PFSK-1 (cell line): Measurements from ENCODE around the gene IDI2.

Experiments used
- FOXP2 ChIP-seq: optimal IDR thresholded peaks from 2 replicates; pipeline ENCODE3; 2011; ENCODE audit warnings: borderline replicate concordance, control low read depth, inconsistent platforms; ENCODE audit not compliant: insufficient read depth; ENCODE audit errors: extremely low read length, extremely low read depth
- POLR2AphosphoS5 ChIP-seq: IDR thresholded peaks from 2 replicates; pipeline ENCODE4 v1.6.1; 2012; ENCODE audit warnings: low read depth, mild to moderate bottlenecking, control low read depth, low read length, moderate library complexity
- SIN3A ChIP-seq: IDR thresholded peaks from 2 replicates; pipeline ENCODE4 v1.6.1; 2012; ENCODE audit warnings: mild to moderate bottlenecking, low read length, moderate library complexity, borderline replicate concordance; ENCODE audit not compliant: insufficient read depth
- TAF1 ChIP-seq: IDR thresholded peaks from 2 replicates; pipeline ENCODE4 v1.6.1; 2012; ENCODE audit warnings: low read length, control low read depth, borderline replicate concordance; ENCODE audit not compliant: insufficient read depth
- TF ChIP-seq, protein P1 (sequence below), 2 experiments: IDR thresholded peaks; 2 replicates each; pipeline versions ENCODE4 v1.6.1 to v1.8.0; 2011 to 2012; ENCODE audit warnings: low read depth in 2 of 2, low read length in 2 of 2, control low read depth in 1 of 2, inconsistent platforms in 1 of 2, mild to moderate bottlenecking in 1 of 2, moderate library complexity in 1 of 2; ENCODE audit not compliant: insufficient read depth in 1 of 2

Gene IDI2

DNA sequence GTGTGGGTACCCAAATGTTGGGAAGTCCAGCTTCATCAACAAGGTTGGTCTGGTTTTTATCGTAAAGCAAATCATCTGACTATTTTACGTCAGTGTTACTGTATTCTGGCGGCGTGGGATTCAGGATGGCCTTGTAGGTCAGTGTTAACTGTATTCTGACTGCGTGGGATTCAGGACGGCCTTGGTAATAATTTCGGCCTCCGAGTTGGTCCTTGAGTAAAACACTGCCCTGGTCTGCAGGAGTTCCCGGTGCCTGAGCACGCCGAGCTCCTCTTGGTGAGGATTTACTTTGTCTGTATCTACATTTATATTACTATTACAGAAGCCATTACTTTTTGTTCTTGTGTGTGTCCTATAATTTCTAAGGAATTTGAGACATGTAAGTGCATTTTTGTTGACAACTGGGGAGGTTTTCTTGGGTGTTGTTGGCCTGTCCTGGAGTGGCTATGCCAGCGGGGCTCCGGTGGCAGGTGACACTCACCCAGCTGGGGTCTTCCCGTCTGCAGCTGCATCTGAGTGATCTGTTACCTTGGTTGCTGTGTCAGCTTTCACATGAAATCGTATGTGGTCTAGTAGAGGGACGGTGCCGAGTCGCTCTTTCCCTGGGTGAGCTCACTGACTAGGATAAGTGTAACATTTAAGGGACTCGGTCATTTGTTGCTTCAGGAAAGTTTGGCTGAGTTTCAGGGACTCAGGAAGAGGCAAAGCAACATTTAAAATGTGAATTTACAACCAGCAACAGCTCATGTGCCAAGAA is 28.2 kb downstream of the IDI2 start:
- no peak for TF ChIP-seq TAF1
- TF ChIP-seq POLR2AphosphoS5 = no peak
- TF ChIP-seq, protein P1, sequence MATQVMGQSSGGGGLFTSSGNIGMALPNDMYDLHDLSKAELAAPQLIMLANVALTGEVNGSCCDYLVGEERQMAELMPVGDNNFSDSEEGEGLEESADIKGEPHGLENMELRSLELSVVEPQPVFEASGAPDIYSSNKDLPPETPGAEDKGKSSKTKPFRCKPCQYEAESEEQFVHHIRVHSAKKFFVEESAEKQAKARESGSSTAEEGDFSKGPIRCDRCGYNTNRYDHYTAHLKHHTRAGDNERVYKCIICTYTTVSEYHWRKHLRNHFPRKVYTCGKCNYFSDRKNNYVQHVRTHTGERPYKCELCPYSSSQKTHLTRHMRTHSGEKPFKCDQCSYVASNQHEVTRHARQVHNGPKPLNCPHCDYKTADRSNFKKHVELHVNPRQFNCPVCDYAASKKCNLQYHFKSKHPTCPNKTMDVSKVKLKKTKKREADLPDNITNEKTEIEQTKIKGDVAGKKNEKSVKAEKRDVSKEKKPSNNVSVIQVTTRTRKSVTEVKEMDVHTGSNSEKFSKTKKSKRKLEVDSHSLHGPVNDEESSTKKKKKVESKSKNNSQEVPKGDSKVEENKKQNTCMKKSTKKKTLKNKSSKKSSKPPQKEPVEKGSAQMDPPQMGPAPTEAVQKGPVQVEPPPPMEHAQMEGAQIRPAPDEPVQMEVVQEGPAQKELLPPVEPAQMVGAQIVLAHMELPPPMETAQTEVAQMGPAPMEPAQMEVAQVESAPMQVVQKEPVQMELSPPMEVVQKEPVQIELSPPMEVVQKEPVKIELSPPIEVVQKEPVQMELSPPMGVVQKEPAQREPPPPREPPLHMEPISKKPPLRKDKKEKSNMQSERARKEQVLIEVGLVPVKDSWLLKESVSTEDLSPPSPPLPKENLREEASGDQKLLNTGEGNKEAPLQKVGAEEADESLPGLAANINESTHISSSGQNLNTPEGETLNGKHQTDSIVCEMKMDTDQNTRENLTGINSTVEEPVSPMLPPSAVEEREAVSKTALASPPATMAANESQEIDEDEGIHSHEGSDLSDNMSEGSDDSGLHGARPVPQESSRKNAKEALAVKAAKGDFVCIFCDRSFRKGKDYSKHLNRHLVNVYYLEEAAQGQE (IDR thresholded peaks at IDR 0.05; ENCODE audit: insufficient read depth in 1 of 2, low read depth in 2 of 2, low read length in 2 of 2) = no peak
- no peak for TF ChIP-seq FOXP2
- no peak for TF ChIP-seq SIN3A

DNA sequence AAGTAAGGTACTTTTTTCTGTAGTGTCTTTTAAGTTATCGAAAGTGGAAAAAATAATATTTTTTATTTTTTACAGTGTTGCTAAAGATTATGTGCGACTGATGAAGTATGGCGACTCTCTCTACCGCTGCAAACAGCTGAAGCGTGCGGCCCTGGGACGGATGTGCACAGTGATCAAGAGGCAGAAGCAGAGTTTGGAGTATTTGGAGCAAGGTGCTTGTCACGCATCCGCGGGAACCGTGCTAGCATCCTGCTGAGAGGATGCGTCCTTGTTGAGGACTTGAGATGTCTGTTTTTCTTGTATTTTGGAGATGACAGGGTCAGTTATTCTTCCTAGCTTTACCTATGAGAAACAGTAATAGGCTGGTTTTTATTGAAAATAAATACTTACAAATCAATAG is 29.6 kb downstream of the IDI2 start:
- TF ChIP-seq POLR2AphosphoS5 (no peak), FOXP2 (no peak), TAF1 (no peak), SIN3A (no peak)
- TF ChIP-seq, protein P1 (IDR thresholded peaks at IDR 0.05; ENCODE audit: insufficient read depth in 1 of 2, low read depth in 2 of 2, low read length in 2 of 2) = no peak

DNA sequence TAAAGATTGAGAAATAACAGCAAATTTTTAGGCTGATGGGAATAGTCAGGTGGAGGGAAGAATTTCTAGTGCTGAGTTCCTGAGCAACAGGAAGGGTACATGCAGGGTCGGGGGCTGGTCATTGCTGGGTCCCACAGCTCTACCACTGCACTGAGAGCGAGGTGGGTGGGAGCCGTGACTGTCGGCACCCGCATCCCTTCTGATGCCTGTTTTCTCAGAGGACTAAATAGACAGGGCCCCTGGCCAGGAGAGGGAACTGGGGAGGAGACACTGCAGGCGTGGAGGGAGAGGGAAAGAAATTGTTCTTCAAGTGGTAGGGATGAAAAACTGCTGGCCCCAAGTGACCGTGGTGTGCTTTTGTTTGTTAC is 30.1 kb downstream of the IDI2 start:
- TF ChIP-seq, protein P1 (IDR thresholded peaks at IDR 0.05; ENCODE audit: insufficient read depth in 1 of 2, low read depth in 2 of 2, low read length in 2 of 2) = no peak
- TF ChIP-seq POLR2AphosphoS5 = 0 out of 2 replicates have a peak, but pooled peaks have one; percentile 40

DNA sequence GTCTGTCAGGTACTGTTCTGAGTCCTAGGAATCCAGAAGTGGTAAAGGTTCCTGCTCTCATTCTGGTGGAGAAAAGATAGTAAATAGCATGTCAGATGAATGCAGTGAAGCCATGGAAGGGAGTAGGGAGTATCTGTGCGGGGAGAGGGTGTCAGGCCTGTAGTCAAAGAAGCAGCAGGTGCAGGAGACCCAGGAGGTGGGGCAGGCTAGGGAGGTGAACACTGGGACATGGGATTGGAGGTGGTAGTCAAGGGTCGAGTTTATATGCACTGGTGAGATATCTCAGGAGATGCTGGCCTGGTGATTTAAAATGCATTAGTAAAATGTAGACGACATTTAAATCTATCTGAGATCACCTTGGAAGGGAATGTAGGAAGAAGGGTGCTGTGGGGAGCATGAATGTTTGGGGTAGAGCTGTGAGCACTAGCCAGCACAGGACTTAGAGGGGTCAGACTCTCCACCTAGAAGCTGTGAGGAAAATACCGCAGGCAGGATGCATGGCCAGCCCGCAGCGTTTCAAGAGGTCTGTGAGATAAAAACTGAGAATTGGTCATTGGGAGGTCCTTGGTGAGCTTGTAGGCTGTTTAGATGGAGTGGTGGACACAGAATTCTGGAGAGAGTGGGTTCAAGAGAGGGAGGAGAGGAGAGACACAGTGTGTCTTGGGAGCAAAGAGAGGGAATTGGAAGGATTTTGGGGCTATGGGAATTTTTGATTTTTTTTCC is 30.7 kb downstream of the IDI2 start:
- no peak for TF ChIP-seq TAF1
- TF ChIP-seq SIN3A = no peak
- TF ChIP-seq POLR2AphosphoS5 = no peak
- TF ChIP-seq FOXP2 = no peak
- TF ChIP-seq, protein P1 (IDR thresholded peaks at IDR 0.05; ENCODE audit: insufficient read depth in 1 of 2, low read depth in 2 of 2, low read length in 2 of 2) = no peak

DNA sequence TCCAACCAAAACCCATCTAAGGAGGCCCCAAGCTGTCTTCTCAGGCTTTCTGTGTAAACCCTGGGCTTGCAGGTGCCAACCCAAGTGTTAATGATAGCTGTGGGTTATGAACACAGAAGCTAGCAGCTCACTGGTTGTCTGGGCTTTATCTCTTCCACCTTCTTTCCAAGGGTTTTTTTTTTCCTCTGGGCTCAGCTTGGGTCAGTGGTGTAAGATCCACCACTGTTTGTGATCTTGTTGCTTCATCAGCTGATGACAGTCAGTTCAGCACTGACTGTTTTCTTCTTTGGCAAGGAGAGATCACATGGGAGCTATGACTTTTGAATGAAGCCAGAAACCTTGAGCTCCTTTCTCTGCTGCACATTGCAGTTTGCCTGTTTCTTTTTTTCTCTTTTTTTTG is 32.8 kb downstream of the IDI2 start:
- TF ChIP-seq POLR2AphosphoS5 (no peak), SIN3A (no peak), TAF1 (no peak), FOXP2 (no peak)
- TF ChIP-seq, protein P1 (IDR thresholded peaks at IDR 0.05; ENCODE audit: insufficient read depth in 1 of 2, low read depth in 2 of 2, low read length in 2 of 2) = no peak
